IPS-11a (cell line): ENCODE results near the gene POMGNT1.
A peak's percentile ranks its signal among the peaks of the same experiment; 100 is the strongest.

ENCODE experiments used
- H3K4me3 ChIP-seq: one replicate; pipeline ENCODE4 v1.5.1; 2013; ENCODE audit warnings: low read depth, low read length, control low read depth

Gene POMGNT1

DNA sequence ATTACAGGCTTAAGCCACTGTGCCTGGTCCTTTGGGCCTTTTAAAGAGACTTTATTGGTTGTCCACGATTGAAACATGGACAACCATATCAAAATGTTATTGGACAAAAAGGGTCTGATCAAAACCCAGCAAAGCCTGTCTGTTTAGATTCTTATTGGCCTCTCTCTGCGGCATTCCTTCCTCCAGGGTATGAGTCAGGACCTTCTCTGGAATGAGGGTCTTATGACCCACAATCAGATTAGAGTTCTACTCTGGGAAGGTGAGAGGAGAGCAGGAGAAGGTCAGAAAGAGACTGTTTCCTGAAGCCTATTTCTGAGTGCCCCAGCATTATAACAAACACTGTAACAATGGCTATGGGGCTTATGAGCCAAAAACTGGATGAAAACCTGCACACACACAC, 12.8 kb upstream of the POMGNT1 start:
- H3K4me3 ChIP-seq, result no peak overlapping the region

DNA sequence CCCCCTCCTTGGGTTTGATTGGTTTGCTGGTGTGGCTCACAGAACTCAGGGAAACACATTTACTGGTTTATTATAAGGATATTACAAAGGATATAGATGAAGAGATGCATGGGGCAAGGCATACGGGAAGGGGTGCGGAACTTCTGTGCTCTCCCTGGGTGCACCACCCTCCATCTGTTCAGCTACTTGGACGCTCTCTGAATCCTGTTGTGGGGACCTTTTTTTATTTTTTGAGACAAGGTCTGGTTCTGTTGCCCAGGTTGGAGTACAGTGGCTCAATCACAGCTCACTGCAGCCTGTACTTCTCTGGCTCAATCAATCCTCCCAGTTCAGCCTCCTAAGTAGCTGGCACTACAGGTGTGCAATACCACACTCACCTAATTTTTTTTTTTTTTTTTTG, 12.3 kb upstream of the POMGNT1 start:
- no peak overlapping the region for H3K4me3 ChIP-seq

DNA sequence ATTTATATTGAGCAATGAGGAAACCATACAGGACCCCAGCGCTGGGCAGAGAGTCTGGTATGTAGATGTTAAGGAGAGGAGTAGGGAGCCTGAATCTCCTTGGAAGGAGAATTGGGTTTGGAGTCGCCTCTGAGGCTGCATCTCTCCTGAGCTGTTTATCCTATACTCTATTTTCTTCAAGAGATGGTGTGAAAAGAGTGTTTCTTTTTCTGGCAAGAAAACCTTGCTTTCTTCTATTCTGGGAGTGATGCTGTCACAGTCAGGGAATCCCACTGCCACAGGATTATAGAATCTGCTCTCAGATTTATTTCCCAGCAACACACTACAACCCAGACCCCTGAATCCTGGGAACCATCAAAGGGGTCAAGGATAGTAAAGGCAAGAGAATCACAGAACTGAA, 8.2 kb upstream of the POMGNT1 start:
- no peak overlapping the region for H3K4me3 ChIP-seq

DNA sequence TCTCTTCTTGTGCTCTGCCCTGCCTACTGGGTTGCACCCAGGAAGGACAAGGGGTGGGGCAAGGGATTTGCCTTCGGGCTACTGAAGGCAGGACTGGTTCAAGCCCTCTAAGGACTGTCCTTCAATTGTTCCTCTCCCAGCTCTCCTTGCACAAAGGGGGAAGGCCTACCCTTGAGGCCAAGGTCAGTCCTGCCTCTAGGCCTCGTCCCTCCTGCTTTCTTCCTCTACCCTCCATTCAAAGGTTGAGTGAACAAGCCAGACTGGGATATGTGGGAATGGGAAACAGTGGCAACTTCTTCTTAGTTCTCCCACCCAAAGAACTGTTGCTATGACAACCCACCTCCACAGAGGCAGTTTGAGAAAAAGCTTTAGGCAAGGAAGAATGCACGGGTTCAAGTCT, 7.6 kb upstream of the POMGNT1 start:
- no peak overlapping the region for H3K4me3 ChIP-seq

DNA sequence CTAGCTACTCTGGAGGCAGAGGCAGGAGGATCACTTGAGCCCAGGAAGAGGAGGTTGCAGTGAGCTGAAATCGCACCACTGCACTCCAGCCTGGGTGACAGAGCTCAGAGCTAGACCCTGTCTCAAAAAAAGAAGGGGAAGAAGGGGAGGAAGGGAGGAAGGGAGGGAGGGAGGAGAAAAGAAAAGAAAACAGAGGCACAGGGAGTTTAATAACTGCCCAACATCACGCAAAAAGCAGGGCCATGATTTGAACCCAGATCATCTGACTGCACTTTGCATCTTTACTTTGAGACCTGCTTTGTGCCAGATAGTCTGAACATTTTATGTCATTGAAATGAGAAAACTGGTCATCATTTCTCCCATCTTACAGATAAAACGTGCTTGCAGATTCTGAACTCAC, 6.9 kb upstream of the POMGNT1 start:
- H3K4me3 ChIP-seq, result no peak overlapping the region

DNA sequence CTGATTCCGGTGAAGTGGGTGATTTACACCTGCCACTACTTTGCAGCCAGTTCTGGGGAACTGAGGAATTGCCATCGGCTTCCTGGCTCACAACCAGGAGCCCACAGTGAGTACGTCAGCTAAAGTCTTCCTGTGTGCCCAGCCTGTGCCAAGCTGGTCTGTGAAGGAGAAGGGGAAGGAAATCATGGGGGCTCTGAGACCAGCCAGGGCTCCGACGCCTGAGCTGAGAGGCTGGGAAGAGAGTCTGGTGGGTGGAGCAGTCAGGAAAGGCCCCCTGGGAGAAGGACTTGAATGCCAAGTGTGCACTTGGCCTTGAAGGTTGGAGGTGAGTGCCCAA, 6.1 kb upstream of the POMGNT1 start:
- H3K4me3 ChIP-seq, result no peak overlapping the region

DNA sequence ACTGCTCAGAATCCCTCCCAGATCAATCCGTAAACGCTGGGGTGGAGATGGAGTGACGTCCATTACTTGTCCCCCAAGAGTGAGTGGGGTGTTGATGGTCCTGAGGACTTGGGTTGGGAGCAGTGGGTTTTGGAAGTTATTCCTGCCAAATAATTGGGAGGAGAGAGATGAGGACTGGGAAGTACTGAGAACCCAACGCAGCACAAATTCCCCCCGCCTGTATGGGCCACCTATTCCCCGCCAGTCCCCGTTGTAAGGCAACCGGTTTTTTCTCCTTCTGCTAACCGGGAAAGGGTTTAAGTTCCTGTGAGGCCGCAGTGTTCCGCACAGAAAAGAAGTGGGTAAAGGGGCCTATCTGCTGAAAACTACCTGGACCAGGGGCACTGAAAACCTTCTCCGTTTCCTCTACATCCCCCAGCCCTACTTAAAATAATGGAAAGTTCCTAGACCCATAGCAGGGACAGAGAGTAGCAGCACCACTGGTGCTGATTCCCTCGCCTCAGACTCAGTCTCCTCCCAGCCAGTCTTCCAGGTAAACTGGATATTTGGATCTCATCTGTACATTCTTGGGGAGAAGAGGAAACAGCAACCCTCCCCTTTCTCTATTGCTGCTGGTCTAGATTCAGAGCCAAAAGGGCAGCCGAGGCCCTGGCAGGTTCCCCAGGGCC, 5.6 kb upstream of the POMGNT1 start:
- H3K4me3 ChIP-seq, result peak overlapping the region; percentile 90

DNA sequence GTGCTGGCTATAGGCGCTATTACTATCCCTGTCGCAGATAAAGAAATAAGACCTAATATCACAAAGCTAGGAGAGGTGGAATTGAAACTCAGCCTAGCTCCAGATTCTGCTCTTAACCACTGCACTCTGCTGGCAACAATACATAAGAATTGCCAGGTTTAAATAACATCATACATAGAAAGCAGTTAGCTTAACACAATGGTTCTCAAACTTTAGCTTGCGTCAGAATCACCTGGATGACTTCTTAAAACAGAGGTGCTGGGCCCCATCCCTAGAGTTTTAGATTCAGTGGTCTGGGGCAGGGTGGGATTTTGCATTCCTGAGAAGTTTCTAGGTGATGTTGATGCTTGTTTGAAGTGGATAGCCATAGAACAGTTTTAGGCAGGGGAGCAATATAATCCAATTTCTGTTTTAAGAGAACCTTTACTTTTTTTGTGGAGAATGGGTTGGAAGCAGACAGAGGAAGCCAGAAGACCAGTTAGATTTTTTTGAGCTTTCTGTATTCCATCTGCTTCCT, 1.1 kb upstream of the POMGNT1 start:
- H3K4me3 ChIP-seq, result no peak overlapping the region

DNA sequence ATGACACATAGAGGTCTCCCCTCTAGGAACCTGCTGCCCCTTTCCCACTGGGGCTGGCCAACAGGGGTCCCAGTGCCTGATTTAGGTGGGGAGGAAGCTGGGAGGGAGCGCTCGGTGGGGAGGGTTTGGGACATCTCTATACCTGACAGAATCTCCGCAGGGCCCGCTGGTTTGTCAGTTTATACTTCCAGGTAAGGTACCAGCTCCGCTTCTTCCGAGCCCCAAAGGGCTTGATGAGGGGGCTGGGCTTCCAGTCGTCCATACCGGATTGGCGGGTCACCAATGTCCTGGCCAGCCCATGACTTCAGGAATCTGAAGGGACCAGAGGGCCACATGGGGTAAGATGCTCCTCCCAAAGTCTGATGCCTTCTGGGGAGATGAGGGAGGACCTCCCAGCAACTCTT, 672 bp downstream of the POMGNT1 start:
- H3K4me3 ChIP-seq, result peak overlapping the region; percentile 86

DNA sequence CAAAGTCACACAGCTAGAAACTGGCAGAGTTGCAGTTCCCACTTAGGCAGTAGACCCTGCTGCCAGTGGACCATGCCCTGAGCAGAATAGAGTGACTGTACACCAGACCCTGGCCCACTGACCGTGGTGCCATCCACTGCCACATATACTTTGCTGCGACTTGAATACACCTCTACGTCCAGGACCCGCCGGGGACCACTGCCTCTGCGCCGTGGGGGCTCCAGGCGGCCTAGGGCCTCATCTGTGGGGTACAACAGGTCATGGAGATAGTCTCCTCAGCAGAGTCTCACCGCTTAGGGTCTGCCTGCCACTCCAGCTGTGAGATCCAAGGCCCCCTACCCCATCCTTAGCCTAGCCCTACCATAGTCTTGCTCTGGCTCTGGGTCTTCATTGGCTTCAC, 1.6 kb downstream of the POMGNT1 start:
- no peak overlapping the region for H3K4me3 ChIP-seq

DNA sequence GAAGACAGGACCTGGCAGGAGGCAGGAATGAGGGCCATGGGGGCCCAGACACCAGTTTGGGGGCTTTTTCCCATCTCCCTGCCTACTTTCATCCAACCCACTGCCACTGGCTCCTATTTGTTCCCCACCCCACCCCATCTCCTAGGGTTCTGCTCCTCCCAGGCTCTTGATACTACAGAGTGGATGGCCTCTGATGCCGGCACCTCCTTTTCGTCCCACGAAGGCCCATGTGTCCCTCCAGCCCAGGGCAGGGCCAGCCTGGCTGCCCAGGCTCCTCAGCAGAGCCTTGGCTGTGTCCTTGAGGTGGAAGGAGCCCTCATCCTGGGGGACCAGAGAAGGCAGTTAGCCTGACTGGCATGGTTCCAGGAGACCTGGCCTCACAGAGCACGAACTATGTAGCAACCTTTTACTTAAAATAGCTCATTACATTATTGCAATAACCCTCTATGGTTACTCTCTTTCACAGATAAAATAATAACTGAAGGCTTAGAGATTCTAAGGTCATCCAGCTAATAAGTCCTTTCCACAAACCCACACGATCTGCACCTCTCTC, 3.5 kb downstream of the POMGNT1 start:
- no peak overlapping the region for H3K4me3 ChIP-seq

DNA sequence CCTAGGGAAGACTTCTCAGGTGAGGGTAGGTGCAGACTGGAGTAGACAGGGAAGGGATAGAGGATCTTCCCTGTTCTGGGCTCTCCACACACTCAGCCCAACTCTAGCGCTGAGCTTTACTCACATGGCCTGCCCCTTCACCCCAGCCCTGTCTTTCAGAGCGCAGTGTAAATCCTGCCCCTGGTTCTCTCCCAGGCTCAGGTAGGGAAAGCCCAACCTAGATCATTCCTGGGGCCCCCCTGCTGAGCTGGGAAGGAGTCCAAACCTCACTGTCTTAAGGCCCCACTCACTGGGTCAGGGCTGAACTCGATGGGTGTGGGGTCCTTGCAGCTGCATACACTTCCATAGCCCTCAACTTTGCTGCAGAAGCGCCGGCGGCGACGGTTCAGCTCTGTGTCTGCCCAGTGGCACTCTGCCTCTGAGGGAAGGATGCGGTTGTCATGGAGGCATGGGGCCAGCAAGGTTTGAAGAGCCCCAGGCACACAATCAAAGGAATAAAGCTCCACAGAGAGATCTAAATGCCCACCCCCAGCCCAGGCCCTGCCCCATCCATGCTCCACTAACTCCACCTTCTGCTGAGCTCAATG, 4.2 kb downstream of the POMGNT1 start:
- H3K4me3 ChIP-seq, result no peak overlapping the region

DNA sequence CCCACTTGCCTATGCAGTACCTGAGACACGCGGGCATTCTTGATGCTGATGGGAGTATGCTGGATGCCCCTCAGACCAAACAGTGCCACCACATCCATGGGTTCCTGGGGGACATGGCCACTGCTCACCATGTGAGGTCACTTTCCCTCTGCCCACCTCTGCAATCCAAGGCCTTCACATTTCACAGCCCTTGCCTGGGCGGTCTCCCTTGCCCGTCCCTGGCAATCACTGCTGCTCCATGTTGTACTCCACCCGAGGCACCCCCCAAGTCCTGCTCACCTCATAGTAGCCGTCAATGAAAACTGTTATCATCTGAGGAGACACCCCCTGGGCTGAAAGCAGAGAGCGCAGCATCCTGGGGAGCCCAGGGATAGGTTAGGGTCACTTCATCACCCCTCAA, 4.9 kb downstream of the POMGNT1 start:
- no peak overlapping the region for H3K4me3 ChIP-seq

DNA sequence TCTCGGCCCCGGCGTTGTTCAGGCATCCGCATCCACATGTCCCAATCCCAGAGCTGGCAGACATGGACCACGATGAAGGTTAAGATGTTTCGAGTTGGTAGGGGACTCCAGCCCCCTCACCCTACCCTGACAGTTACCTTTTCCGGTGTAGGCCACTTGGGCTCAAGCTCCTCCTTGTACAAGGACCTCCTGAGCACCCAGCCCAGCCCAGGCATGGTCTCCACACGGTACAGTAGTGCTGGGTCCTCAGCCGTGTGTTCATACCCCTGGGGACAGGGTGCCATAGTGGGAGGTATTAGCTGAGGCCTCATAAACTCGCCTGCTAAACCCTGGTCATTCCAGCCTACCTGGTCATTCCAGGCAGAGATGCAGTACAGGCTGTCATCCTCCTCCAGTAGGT, 6.1 kb downstream of the POMGNT1 start:
- H3K4me3 ChIP-seq, result no peak overlapping the region

DNA sequence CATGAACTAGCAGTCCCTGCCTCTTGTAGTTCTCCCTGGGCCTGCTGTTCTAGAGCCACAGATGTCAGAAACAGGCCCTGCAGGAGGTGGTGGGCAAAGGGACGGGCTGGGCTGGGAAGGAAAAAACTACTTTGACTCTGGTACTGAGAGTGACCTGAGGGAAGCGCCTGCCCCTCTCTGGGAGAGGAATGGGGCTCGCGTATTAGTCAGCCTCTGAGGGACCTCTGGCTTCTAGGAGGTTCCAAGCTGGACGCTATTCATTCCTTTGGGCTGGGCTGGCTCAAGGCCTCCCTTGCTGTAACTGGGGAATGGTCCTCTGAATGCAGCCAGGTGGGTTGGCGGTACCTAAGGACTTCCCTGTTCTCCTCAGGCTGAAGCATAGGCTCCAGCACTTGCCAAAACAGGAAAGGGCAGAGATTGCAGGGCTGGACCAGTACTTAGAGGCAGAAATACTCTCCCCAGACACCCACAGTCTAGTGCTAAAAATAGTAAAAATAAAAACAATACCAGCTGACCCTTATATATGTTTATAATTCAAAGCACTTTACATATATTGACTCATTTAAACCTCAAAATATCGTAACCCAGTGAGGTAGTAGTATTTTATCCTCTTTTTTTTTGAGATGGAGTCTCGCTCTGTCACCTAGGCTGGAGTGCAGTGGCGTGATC, 7.1 kb downstream of the POMGNT1 start:
- no peak overlapping the region for H3K4me3 ChIP-seq

DNA sequence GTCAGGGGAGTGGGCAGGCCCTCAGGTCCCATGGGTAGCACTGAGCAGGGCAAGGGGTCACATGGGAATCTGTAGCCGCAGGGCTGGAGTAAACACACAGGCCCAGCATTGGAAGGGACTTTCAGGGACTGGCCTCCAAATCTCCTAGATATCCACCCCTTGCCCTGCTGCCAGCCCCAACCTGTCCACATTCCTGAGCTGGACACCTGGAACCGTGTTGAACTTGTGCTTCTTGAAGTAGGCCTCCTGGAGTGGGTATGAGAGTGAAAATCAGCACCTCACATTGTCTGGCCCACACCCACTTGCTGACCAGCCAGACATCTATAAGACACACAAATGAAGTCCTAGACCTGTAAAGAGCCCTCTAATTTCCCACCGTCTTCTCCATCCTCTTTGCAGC, 7.7 kb downstream of the POMGNT1 start:
- H3K4me3 ChIP-seq, result no peak overlapping the region

DNA sequence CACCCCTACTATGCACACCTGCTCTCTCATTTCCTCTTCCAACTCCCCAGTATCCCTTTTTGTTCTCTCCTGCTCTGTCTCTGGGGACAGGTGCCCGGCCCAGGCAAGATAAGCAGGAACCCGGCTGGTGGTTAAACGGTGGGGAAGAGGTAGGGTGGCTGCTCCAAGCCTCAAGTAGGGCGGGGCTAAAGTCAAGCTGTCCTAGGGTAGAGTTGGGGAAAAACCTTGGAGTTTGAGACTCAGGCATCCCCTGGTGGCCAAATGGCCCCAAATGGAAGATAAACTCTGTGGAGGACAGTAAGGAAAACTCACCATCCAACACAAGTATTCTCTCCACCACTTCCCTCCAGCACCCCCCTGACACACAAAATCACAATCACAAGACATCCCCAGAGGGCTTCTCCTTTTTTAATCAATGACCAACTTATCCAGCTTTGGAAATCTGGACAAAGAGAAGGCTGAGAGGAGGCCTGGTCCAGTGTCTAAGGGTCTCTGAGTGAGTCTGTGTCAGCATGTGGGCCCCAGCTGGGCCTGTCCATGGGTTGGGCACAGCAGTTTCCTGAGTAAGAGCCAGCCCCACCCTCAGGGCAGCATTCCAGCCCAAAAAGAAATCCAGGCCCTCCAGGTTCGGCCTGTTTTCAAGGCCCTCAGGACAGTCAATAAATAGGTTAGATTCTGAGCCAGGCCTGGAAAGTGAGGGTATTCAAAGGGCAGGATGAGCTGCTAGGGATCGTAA, 9.8 kb downstream of the POMGNT1 start:
- H3K4me3 ChIP-seq, result no peak overlapping the region

DNA sequence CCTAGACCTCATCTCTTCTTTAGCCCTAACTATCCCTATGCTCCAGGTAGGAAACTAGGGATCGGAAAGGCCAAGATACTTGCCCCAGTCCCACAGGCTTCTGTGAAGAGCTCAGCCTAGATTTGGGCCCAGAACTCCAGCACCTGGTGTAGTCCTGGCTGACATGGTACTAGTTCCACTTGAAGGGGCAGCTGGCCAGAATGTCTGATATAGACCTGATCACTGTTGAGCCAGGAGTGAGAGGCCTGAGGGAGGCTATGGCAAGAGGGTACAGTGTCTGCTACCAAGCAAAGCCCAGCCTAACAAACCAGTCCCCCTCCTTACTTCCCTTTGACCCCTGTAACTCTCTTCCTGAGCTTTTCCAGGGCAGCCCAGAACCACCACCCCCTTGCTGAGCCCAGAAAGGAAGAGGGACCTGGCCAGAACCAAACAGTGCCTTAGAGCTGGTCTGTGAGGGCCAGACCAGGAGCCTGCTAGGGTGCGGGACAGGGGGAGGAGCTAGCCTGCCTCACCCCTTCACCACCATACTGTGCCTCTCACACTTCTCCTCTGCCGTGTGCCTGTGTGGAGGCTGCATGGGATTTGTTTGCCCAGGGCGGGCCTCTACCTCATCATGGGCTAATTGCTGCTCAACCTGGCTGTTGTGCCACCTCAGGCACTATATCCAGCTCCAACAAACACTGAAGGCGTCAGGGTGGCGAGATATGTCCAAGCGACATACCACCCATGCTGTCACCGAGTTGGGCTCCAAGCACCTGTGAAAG, 10.9 kb downstream of the POMGNT1 start:
- H3K4me3 ChIP-seq, result no peak overlapping the region

DNA sequence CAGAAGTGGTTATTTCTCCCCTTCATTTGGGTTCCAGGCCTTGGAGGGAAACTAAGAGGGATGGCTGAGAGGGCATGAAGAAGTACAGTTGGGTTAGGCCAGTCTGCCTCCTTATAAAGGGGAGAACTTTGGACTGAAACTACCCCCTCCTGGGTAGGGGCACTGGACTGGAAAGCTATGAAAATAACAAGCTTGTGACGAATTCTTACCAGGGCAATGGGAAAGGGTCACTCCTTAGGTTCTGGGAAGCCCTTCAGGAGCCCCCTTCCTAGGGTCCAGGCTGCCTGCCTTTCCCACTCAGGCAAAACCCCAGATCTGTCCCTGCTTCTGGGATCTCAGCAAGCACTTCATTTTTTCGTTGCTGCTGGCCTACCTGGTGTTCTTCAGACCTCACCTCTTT, 12.2 kb downstream of the POMGNT1 start:
- no peak overlapping the region for H3K4me3 ChIP-seq

DNA sequence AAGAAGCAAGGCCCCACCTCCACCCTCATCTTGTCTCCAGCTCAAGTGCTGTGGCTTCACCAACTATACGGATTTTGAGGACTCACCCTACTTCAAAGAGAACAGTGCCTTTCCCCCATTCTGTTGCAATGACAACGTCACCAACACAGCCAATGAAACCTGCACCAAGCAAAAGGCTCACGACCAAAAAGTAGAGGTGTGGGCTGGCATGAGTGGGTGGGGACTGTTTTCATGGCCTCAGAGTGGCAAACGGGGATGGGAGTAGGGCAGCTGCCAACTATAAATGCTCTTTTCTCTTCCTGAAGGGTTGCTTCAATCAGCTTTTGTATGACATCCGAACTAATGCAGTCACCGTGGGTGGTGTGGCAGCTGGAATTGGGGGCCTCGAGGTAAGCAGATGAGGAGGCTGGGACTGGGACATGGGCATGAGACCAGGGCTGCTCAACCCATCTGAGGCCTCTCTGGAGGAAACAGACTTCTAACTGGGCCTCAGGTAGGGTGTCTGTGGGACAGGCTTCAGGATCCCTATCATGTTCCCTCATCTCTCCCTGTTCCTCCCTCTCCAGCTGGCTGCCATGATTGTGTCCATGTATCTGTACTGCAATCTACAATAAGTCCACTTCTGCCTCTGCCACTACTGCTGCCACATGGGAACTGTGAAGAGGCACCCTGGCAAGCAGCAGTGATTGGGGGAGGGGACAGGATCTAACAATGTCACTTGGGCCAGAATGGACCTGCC, 13.1 kb downstream of the POMGNT1 start:
- H3K4me3 ChIP-seq, result no peak overlapping the region
